K562 (cell line): ENCODE results near the gene FKBP2. TPM values are rescaled to one million over a fixed set of nuclear protein-coding genes. Genes with fewer than 3 reads are reported as not detected.
A peak's percentile ranks its signal among the peaks of the same experiment; 100 is the strongest.

ENCODE experiments used
- BRCA1 ChIP-seq, 2 experiments: fragments of 450-650 bp in 1 of 2; sonication (generic) in 1 of 2; formaldehyde crosslinking in 1 of 2; IDR thresholded peaks; 2 replicates each; pipeline versions ENCODE4 v1.5.0 to v1.6.1; 2017 to 2020; ENCODE audit warnings: mild to moderate bottlenecking in 1 of 2, missing genetic modification reagents in 1 of 2
- FOXK2 ChIP-seq, 2 experiments: fragments of 450-650 bp; IDR thresholded peaks in 1 of 2; conservative IDR thresholded peaks in 1 of 2; 2 replicates each; pipeline ENCODE4 v1.6.1; 2016; ENCODE audit warnings: low read depth in 2 of 2, mild to moderate bottlenecking in 1 of 2
- LCOR ChIP-seq: sonication (generic); formaldehyde crosslinking; IDR thresholded peaks from 2 replicates; pipeline ENCODE4 v1.8.0; 2022; ENCODE audit warnings: mild to moderate bottlenecking, missing genetic modification reagents
- MEF2A ChIP-seq: IDR thresholded peaks from 2 replicates; pipeline ENCODE4 v1.6.1; 2011; ENCODE audit warnings: low read depth, mild to moderate bottlenecking, low read length, moderate library complexity; ENCODE audit not compliant: control insufficient read depth
- NR2C2 ChIP-seq, 2 experiments: fragments of 200-800 bp in 1 of 2; sonication (Bioruptor generic) in 1 of 2; sonication (generic) in 1 of 2; formaldehyde crosslinking in 1 of 2; IDR thresholded peaks; 2 replicates each; pipeline versions ENCODE4 v1.6.1 to v1.8.0; 2016 to 2022; ENCODE audit warnings: mild to moderate bottlenecking in 1 of 2, missing compliant biosample characterization in 1 of 2, missing genetic modification characterization in 1 of 2, missing genetic modification reagents in 1 of 2
- RBM25 ChIP-seq: fragments of 200-400 bp; formaldehyde crosslinking; IDR thresholded peaks from 2 replicates; pipeline ENCODE4 v1.6.1; 2018; ENCODE audit warnings: low read length, low read depth, moderate library complexity; ENCODE audit not compliant: severe bottlenecking
- SIN3A ChIP-seq, 2 experiments: fragments of 150-350 bp in 1 of 2; IDR thresholded peaks; 2 replicates each; pipeline ENCODE4 v1.6.1; 2011 to 2016; ENCODE audit warnings: borderline replicate concordance in 2 of 2, low read depth in 2 of 2, low read length in 2 of 2, mild to moderate bottlenecking in 2 of 2, moderate library complexity in 2 of 2; ENCODE audit not compliant: control insufficient read depth in 1 of 2
- YY1 ChIP-seq, 3 experiments: IDR thresholded peaks; 2 replicates each; pipeline ENCODE4 v1.6.1; 2011; ENCODE audit warnings: low read length in 2 of 3, mild to moderate bottlenecking in 2 of 3, moderate library complexity in 2 of 3, borderline replicate concordance in 1 of 3, control low read depth in 1 of 3, low read depth in 1 of 3; ENCODE audit not compliant: insufficient read depth in 3 of 3, insufficient replicate concordance in 2 of 3, control insufficient read depth in 1 of 3, insufficient read length in 1 of 3; ENCODE audit errors: extremely low read depth in 1 of 3
- ZC3H4 ChIP-seq: sonication (generic); formaldehyde crosslinking; IDR thresholded peaks from 2 replicates; pipeline ENCODE4 v1.9.0; 2021; ENCODE audit warnings: missing genetic modification reagents, borderline replicate concordance
- ZNF253 ChIP-seq: fragments of 250-450 bp; sonication (Bioruptor Pico); conservative IDR thresholded peaks from 2 replicates; pipeline ENCODE4 v1.6.1; 2021; ENCODE audit warnings: mild to moderate bottlenecking
- ZNF778 ChIP-seq: fragments of 450-650 bp; formaldehyde crosslinking; IDR thresholded peaks from 2 replicates; pipeline ENCODE4 v1.4.0; 2020; ENCODE audit warnings: mild to moderate bottlenecking, moderate library complexity
- polyA plus RNA-seq, 8 experiments: library from polyadenylated mRNA; depleted of rRNA in 4 of 8; stranded (reverse) in 5 of 8; unstranded in 3 of 8; fragments of >200 nt; fragmentation: Nextera tagmentation in 2 of 8; fragmentation: Illumina TruSeq in 1 of 8; extraction: Ambion mirVana in 2 of 8; extraction: Trizol in 1 of 8; gene quantifications; 2 replicates each; pipeline versions ENCODE4 v1.2.1 to v1.2.3, GENCODE V29; 2011 to 2014; ENCODE audit warnings: inconsistent platforms in 1 of 8, missing spikeins in 1 of 8
- total RNA-seq, 7 experiments: library from RNA; depleted of rRNA in 6 of 7; stranded (reverse); fragments of >200 nt in 6 of 7; fragmentation: Illumina TruSeq in 2 of 7; extraction: Trizol in 2 of 7; gene quantifications; 2 replicates each; pipeline versions ENCODE4 v1.2.1 to v1.2.3, GENCODE V29; 2011 to 2021; ENCODE audit warnings: low replicate concordance in 1 of 7
- TF ChIP-seq, protein P1 (sequence below), 2 experiments: IDR thresholded peaks in 1 of 2; conservative IDR thresholded peaks in 1 of 2; 2 replicates each; pipeline ENCODE4 v1.6.1; 2016; ENCODE audit warnings: low read depth in 2 of 2, mild to moderate bottlenecking in 1 of 2, missing compliant biosample characterization in 1 of 2, missing genetic modification characterization in 1 of 2, moderate library complexity in 1 of 2

The FKBP2 gene
- total and polyA plus RNA-seq, 9 of the 15 experiments (the other 6 are each of a cell fraction or from before 2014, with no cell fraction given): 3.5 to 151 (median 58.1) TPM

DNA sequence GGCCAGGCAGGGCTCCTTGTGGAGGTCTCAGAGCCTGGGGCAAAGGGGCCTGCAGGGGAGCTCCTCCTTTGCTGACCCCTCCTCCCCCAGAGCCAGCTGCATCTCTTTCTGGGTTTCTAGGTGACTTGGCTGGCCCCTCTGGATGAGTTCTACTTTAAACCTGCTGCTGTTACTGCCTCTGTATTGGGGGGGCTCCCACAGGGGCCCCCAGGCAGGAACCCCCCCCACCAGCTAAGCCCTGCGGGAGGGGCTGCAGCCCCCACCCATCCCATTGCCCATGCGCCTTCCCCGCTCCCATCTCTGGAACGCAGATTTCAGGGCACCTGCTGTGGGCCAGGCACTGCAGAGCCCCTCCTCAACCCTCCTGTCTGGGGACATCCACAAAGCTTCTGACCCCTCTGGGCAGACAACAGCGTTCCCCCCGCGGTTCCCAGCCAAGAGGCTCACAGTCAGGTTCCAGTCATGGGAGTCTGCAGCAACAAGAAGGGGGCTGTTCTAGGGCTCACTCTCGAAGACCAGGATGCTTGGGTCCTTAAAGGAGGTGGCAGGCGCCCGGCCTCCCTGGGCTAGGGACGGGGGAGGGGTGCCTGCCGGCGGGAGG is 9.6 kb downstream of the FKBP2 start (continued):
- TF ChIP-seq ZC3H4 (CRISPR knock-in tag) (no peak), RBM25 (peak; percentile 57), NR2C2 (CRISPR knock-in tag; IDR thresholded peaks at IDR 0.05) (no peak), NR2C2 (tag; IDR thresholded peaks at IDR 0.05) (no peak), YY1 (IDR thresholded peaks at IDR 0.05; ENCODE audit: borderline replicate concordance in 1 of 3, control insufficient read depth in 1 of 3, extremely low read depth in 1 of 3, insufficient read depth in 3 of 3, insufficient read length in 1 of 3, insufficient replicate concordance in 2 of 3, low read depth in 1 of 3, low read length in 2 of 3) (peak in 1 of 3 experiments; percentile 14), LCOR (CRISPR knock-in tag) (no peak), ZNF253 (CRISPR knock-in tag) (no peak), SIN3A (IDR thresholded peaks at IDR 0.05; ENCODE audit: borderline replicate concordance in 2 of 2, control insufficient read depth in 1 of 2, low read depth in 2 of 2, low read length in 2 of 2) (no peak), FOXK2 (conservative IDR thresholded peaks at IDR 0.05 in 1 of 2, IDR thresholded peaks at IDR 0.05 in 1 of 2; ENCODE audit: low read depth in 2 of 2) (no peak), MEF2A (no peak), BRCA1 (IDR thresholded peaks at IDR 0.05) (no peak), BRCA1 (CRISPR knock-in tag; IDR thresholded peaks at IDR 0.05) (no peak), ZNF778 (no peak)
- TF ChIP-seq, protein P1, sequence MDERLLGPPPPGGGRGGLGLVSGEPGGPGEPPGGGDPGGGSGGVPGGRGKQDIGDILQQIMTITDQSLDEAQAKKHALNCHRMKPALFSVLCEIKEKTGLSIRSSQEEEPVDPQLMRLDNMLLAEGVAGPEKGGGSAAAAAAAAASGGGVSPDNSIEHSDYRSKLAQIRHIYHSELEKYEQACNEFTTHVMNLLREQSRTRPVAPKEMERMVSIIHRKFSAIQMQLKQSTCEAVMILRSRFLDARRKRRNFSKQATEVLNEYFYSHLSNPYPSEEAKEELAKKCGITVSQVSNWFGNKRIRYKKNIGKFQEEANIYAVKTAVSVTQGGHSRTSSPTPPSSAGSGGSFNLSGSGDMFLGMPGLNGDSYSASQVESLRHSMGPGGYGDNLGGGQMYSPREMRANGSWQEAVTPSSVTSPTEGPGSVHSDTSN (CRISPR knock-in tag; IDR thresholded peaks at IDR 0.05; ENCODE audit: low read depth): no peak
- TF ChIP-seq, protein P1 (tag; conservative IDR thresholded peaks at IDR 0.05; ENCODE audit: low read depth): no peak
- TF ChIP-seq, all 486 proteins: peak for 9
